ENCODE measurements around the gene DNAH5.
"Not testable (repeated sequence)": the region's sequence is repeated elsewhere in the genome, so short reads cannot be mapped to it uniquely, and the experiment has no call there.

The DNAH5 gene

GRCh38 chr5:13816126-13816525 is 128.4 kb downstream of the DNAH5 start:
- DNase-seq: no peak

GRCh38 chr5:13814301-13814700 is 130.2 kb downstream of the DNAH5 start:
- DNase-seq: no peak

GRCh38 chr5:13809921-13810320 is 134.6 kb downstream of the DNAH5 start:
- no peak for DNase-seq

DNA sequence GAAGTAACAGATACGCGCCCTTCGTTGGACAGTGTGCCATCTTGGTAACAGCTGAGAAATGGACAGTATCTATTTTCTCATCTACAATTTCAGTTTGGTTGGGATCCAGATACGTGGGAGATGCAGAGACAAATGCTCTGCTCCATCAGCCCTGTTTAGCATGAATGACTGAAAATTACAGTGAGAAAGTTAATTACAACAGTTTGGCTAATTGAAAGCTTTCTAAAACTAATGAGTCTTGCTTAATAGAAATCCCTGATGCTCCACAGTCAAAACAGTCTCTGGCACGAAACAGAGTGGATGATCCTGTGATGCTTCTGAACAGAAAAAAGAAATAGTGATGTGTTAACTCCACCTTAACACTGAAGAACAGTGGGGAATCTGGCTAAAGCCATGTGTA is 140.2 kb downstream of the DNAH5 start:
- DNase-seq: no peak

- not testable (repeated sequence) for DNase-seq
Measured at GRCh38 chr5:13798569-13798968, 145.9 kb downstream of the DNAH5 start.

GRCh38 chr5:13785781-13786415 is 158.6 kb downstream of the DNAH5 start:
- no peak for DNase-seq

DNA sequence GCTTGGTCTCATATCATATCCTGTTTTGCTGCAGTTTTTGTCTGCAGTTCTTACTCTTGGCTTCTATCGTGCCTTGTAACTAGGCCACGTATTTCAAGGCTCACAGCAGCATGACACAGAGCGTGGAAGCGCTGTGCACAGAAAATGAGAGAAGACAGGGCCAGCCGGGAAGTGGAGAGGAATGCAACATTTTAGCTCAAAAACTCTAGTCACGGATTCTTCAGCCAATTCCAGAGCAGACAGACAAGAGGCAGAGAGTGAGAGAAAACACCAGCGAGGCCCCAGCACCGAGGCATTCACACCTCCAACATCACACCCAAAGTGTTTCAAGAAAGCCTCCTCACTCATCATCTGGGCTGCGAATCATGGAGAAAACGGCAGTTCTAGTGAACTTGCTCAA is 160.8 kb downstream of the DNAH5 start:
- no peak for DNase-seq

- DNase-seq: no peak
Measured at GRCh38 chr5:13780081-13780480, 164.4 kb downstream of the DNAH5 start.

- no peak for DNase-seq
Measured at GRCh38 chr5:13773649-13774048, 170.8 kb downstream of the DNAH5 start.

- no peak for DNase-seq
Measured at GRCh38 chr5:13771011-13771571, 173.4 kb downstream of the DNAH5 start.

GRCh38 chr5:13766236-13766635 is 178.3 kb downstream of the DNAH5 start:
- no peak for DNase-seq

- DNase-seq: no peak
Measured at GRCh38 chr5:13763719-13764118, 180.8 kb downstream of the DNAH5 start.

GRCh38 chr5:13749766-13750165 is 194.7 kb downstream of the DNAH5 start:
- no peak for DNase-seq

DNA sequence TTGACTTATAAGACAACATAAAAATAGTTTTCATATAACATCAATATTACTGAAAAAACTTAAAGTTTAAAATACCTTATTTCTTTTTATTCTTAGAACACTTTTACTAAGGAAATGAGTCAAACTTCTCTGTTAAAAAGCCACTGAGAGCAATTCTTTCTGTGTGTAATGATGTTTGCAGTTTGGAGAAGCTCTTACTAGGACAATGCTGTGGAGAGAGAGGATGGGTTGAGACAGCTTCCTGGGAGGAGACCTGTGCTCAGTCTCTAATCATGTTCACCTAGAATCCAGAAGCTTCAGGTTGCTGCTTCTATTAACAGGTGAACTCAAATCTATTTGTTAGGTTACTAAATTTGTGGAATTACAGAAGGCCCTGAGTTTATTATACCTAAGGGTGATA is 198.5 kb downstream of the DNAH5 start:
- DNase-seq: no peak

- DNase-seq: no peak
Measured at GRCh38 chr5:13745508-13745907, 199.0 kb downstream of the DNAH5 start.

DNA sequence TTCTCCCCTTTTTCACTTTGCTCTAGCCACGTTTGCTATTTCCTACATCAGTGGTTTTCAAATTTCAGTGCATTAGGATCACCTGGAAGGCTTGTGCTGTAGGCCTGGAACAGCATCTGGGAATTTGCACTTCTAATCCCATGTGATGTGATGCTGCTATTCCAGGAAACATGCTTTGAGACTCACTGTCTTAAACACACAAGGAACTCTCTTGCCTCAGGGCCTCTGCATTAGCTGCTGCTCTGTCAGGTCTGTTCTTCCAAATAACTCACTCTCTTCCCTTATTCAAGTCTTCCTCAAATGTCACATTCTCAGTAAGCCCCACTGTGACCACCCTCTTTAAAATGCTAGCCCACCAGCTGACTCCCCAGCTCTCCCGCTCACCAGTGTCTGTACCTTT is 204.0 kb downstream of the DNAH5 start:
- DNase-seq: no peak

- DNase-seq: no peak
Measured at GRCh38 chr5:13739479-13739878, 205.0 kb downstream of the DNAH5 start.

DNA sequence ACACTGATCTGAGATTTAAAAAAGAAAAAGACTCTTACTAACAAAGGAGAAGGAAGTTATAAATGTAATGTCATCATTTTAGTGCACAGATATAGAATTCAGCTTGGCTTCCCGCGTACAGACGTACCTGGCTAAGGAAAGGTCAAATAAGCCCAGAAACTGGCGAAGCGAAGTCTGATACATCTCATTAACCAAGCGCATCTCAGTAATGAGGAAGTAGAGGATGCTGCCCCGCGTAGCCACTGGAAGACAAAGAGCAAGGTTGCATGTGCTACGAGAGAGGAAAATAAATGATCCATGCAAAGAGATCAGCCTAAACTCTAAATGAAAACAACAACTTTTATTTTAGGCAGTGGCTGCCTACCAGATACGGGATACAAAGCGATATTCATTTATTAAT is 208.8 kb downstream of the DNAH5 start:
- DNase-seq: no peak

- no peak for DNase-seq
Measured at GRCh38 chr5:13731121-13731628, 213.3 kb downstream of the DNAH5 start.

- DNase-seq: no peak
Measured at GRCh38 chr5:13708906-13709305, 235.6 kb downstream of the DNAH5 start.

DNA sequence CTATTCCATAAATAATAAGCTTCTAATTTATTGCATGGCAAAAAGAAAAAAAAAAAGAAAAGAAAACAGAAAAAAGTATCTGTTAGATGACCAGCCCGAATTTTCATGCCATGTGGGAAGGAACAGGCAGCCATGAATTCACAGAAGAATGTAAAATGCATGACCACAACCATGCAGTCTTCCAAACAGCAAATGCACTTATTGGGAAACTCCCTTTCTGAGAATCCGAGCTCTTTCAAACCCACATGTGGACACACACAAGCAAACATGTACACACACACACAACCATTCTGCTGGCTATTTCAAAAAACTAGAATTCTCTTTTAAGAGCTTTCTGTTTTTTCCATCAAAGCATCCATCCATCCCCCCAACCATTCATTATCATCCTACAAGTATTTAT is 236.1 kb downstream of the DNAH5 start:
- DNase-seq: no peak

DNA sequence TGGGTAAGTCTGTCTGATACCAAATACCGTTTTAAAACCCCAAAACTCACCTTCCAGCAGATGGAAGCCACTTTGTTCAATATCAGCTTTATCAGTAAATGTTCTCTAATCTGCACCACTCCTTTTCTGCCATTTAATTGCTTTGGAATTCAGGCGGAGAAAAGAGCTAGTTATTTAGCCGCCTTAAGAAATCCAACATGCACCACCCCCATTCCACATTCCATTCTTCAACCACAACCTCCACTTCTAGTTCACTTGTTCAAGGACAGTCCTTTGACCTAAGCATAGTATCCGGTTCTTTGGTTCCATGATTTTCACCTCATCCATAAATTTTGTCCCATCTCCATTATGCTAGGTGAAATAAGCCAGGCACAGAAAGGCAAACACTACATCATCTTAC is 240.1 kb downstream of the DNAH5 start:
- no peak for DNase-seq

GRCh38 chr5:13700626-13701025 is 243.9 kb downstream of the DNAH5 start:
- no peak for DNase-seq

DNA sequence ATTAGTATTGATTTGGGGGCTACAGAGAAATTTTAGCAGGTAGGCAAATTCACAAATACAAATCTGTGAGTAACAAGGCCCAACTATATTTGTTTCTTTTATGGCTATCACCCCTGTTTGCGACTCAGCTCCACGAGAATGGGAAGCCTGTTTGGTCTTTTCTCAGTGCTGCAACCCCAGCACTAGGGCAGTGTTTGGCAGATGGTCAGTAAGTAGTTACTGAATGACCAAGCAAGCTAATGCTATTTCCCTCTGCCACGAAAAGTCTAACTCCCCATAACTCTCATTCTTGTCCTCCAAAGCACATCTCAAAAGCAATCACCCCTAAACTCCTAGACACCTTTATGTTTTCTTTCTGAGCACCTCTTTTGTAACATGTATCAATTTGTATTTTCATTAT is 245.6 kb downstream of the DNAH5 start:
- DNase-seq: no peak

DNA sequence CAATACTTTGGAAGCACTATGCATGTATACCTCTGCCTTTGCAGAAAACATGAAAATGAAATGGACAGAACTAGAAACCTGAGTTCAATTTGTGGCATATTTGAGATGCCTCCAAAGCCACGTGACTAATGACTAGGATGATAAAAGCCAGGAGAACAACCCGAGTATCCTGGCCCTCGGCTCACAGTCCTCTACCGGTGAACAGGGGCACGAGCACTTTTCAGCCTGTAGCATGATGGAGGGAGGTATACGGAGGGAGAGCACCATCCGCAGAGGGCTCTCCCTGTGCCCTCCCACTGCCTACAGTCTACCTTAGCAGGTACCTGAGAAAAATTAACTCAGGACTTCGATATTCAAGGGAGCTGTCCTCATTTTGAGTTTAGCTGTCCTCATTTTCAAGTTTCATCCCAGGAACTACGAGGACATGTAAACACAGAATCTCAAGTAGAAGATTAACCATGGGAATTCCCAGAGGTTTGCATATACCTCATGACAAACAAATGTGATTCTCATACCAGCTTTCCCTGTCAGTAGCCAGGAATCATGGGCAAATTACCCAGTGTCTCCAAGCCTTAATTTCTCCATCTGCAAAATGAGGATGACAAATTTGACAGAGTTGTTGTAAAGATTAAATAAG is 249.3 kb downstream of the DNAH5 start:
- DNase-seq: no peak
